ENCODE results near the gene ZNF221.

The ZNF221 gene

DNA sequence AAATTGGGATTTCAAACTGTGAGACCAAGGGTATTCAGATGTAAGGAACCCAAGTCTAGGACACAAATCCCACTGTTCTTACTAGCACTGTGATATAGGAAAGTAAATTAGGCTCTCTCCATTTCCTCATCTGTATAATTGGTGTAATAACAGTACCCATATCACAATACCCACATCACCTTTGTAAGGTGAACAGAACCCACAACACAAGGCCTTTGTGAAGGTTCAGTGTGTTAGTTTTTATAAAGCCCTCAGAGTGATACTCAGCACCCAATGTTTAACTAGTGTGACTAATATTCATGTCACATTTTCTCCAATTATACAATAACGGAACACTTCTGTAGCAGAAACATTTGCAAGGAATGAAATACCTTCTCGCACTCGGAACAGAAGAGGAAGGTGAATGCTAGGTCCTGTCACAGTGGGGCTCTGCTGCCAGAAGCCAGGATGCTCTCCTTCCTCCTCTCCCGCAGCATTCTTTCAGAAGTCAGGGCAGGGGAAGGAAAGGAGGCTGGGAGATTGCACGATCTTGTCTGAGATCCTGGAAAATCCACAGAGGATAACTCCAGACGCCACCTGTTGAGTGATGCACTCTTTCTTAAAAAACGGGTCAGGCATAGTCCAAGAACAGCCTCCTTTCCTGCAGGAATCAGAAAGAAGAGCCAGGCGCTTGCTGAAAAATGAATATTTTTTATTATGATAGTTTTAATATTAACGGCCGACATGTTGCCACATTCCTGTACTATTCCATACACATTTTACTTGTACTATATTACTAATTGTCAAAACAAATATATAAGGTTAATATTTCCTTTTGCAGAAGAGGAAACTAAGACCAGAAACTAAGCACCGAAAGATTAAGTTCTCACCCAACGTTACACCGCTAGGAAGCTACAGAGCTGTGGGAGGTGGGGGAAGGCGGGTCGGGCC lies 16.7 kb upstream of the ZNF221 start:
- peaks cover under 1% of the 10 kb centered on the region for H3K9me3 ChIP-seq
- peaks cover 13 to 17% of the 10 kb centered on the region in 2 experiments for H3K4me1 ChIP-seq (ENCODE audit: control insufficient read depth in 1 of 2, insufficient read depth in 1 of 2, low read depth in 1 of 2, low read length in 1 of 2)
- no peaks in the 10 kb centered on the region for H3K27me3 ChIP-seq
- H3K36me3 ChIP-seq, result peaks cover 29% of the 10 kb centered on the region
- H3K4me3 ChIP-seq (ENCODE audit: low read depth in 1 of 2, low read length in 1 of 2), result peak overlapping the region; percentile 70 to 90
- TF ChIP-seq, protein P1, sequence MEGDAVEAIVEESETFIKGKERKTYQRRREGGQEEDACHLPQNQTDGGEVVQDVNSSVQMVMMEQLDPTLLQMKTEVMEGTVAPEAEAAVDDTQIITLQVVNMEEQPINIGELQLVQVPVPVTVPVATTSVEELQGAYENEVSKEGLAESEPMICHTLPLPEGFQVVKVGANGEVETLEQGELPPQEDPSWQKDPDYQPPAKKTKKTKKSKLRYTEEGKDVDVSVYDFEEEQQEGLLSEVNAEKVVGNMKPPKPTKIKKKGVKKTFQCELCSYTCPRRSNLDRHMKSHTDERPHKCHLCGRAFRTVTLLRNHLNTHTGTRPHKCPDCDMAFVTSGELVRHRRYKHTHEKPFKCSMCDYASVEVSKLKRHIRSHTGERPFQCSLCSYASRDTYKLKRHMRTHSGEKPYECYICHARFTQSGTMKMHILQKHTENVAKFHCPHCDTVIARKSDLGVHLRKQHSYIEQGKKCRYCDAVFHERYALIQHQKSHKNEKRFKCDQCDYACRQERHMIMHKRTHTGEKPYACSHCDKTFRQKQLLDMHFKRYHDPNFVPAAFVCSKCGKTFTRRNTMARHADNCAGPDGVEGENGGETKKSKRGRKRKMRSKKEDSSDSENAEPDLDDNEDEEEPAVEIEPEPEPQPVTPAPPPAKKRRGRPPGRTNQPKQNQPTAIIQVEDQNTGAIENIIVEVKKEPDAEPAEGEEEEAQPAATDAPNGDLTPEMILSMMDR (IDR thresholded peaks at IDR 0.05), result no peak
- peak overlapping the region; percentile 53 for H3K27ac ChIP-seq

DNA sequence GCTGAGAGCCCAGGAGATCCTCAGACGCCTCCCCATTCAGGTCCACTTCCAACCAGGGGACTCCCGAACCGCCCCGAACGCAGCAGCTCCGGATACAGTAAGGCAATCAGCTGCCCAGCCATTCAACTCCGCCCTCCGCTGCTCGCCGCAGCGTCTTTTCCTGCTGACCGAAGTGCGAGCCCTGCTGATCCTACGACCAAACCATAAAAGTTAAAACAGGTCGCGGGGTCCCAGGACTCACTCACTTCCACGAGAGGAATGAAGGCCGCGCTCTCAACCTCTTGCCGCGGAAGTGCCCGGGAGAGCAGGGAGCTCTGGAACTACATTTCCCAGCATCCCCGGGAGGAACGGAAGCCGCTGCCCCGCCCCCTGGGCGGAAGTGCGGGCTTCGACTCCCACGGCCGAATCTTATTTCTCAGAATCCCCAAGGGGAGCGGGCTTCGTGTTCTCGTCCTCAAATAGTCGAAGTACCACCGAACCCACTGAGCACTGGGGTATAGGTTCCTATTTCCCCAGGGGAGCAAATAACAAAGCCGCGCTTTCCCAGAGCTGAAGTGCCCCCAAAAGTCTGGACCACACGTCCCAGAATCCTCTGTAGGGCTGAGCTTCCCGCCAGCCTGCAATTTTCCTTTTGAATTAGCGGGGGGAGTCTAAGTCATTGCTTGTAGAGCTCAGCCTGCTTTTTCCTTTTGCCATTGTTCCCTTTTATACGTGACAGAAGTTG lies 15.9 kb upstream of the ZNF221 start, which contains the start of gene ZNF45:
TSS of gene ZNF45 (minus strand) at position 298 of the 724 bp plus-strand sequence. CDS start 13,097 bp downstream, outside the sequence.
- H3K36me3 ChIP-seq, result peaks cover 21% of the 10 kb centered on the region
- TF ChIP-seq, protein P1 (IDR thresholded peaks at IDR 0.05), result peak; percentile 28
- peak within 1 kb of the TSS; percentile 53 for H3K27ac ChIP-seq
- H3K4me1 ChIP-seq (ENCODE audit: control insufficient read depth in 1 of 2, insufficient read depth in 1 of 2, low read depth in 1 of 2, low read length in 1 of 2), result peaks cover 13 to 17% of the 10 kb centered on the region in 2 experiments
- H3K27me3 ChIP-seq, result no peaks in the 10 kb centered on the region
- H3K4me3 ChIP-seq (ENCODE audit: low read depth in 1 of 2, low read length in 1 of 2), result peak within 1 kb of the TSS; percentile 70 to 90
- peaks cover 3% of the 10 kb centered on the region for H3K9me3 ChIP-seq

- H3K36me3 ChIP-seq, result peaks cover 12% of the 10 kb centered on the region
- no peak overlapping the region for H3K4me3 ChIP-seq (ENCODE audit: low read depth in 1 of 2, low read length in 1 of 2)
- TF ChIP-seq, protein P1 (IDR thresholded peaks at IDR 0.05), result no peak
Measured at GRCh38 chr19:43936188-43936587, 14.8 kb upstream of the ZNF221 start.

DNA sequence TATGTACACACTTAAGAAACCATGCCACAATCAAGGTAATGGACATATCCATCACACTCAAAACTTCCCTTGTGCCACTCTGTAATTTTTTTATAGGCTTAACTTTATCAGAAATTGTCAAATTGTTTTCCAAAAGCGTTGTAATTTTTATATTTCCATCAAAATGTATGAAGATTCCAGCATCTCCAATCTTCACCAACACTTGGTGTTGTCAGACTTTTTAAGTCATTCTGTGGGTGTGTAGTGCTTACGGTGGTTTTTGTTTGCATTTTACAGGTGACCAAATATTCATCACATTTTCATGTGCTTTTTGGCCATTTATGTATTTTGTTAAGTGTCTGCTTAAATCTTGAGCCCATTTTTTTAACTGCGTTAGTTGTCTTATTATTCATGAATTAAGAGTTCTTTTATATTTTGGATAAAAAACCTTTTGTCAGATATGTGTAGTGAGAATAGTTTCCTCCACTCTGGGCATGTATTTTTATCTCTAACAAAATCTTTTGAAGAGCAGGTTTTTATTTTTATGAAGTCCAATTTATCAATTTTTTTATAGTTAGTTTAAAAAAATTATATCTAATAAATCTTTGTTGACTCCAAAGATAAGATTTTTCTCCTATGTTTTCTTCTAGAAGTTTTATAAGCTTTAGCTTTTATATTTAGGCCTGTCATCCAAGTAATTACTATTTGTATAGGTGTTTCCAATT lies 11.3 kb upstream of the ZNF221 start:
- H3K9me3 ChIP-seq, result peaks cover 8% of the 10 kb centered on the region
- TF ChIP-seq, protein P1 (IDR thresholded peaks at IDR 0.05), result no peak

More at GRCh38 chr19:43936188-43936587, 14.8 kb upstream of the ZNF221 start:
- H3K9me3 ChIP-seq, result peaks cover 8% of the 10 kb centered on the region
- no peaks in the 10 kb centered on the region for H3K27me3 ChIP-seq
- H3K27ac ChIP-seq, result no peak overlapping the region
- peaks cover 13 to 17% of the 10 kb centered on the region in 2 experiments for H3K4me1 ChIP-seq (ENCODE audit: control insufficient read depth in 1 of 2, insufficient read depth in 1 of 2, low read depth in 1 of 2, low read length in 1 of 2)

GRCh38 chr19:43940719-43941118 lies 10.3 kb upstream of the ZNF221 start:
- Histone ChIP-seq H3K27me3 (no peaks in the 10 kb centered on the region), H3K4me3 (ENCODE audit: low read depth in 1 of 2, low read length in 1 of 2) (no peak overlapping the region), H3K4me1 (ENCODE audit: control insufficient read depth in 1 of 2, insufficient read depth in 1 of 2, low read depth in 1 of 2, low read length in 1 of 2) (peaks cover 0 to under 1% of the 10 kb centered on the region in 2 experiments), H3K36me3 (no peaks in the 10 kb centered on the region), H3K9me3 (peaks cover 8% of the 10 kb centered on the region), H3K27ac (no peak overlapping the region)
- TF ChIP-seq, protein P1 (IDR thresholded peaks at IDR 0.05), result no peak

More for the DNA sequence above, 11.3 kb upstream of the ZNF221 start:
- H3K27me3 ChIP-seq, result no peaks in the 10 kb centered on the region
- peaks cover 3 to 9% of the 10 kb centered on the region in 2 experiments for H3K4me1 ChIP-seq (ENCODE audit: control insufficient read depth in 1 of 2, insufficient read depth in 1 of 2, low read depth in 1 of 2, low read length in 1 of 2)
- no peak overlapping the region for H3K4me3 ChIP-seq (ENCODE audit: low read depth in 1 of 2, low read length in 1 of 2)
- no peak overlapping the region for H3K27ac ChIP-seq
- H3K36me3 ChIP-seq, result no peaks in the 10 kb centered on the region
